Neural cell (in vitro differentiated cells): ENCODE measurements around the gene EPS8L2. TPM values are rescaled to one million over a fixed set of nuclear protein-coding genes. Genes with fewer than 3 reads are reported as not detected.

Experiments used
- H2AFZ ChIP-seq: fragments of 200-600, 300-800 bp; sonication (generic), shearing (Covaris generic); 2 replicates; pipeline ENCODE4 v1.6.0; 2014; ENCODE audit warnings: low read depth, mild to moderate bottlenecking, antibody characterized with exemption, low read length, moderate library complexity
- H3F3A ChIP-seq: fragments of 200-600 bp; shearing (Covaris generic); 2 replicates; pipeline ENCODE4 v1.6.1; 2016; ENCODE audit warnings: mild to moderate bottlenecking, moderate library complexity, mixed read lengths, antibody characterized with exemption, low read length; ENCODE audit not compliant: insufficient read depth, poor library complexity, severe bottlenecking
- H3K27ac ChIP-seq: fragments of 200-600, 300-800 bp; sonication (generic), shearing (Covaris generic); 2 replicates; pipeline ENCODE4 v1.5.1; 2014; ENCODE audit warnings: mild to moderate bottlenecking, low read length, moderate library complexity
- H3K27me3 ChIP-seq: fragments of 300-800, 200-600 bp; sonication (generic), shearing (Covaris generic); 2 replicates; pipeline ENCODE4 v1.6.0; 2014; ENCODE audit warnings: mild to moderate bottlenecking, low read depth, low read length, moderate library complexity; ENCODE audit not compliant: insufficient read depth
- H3K36me3 ChIP-seq: fragments of 300-800, 200-600 bp; sonication (generic), shearing (Covaris generic); 2 replicates; pipeline ENCODE4 v1.5.1; 2014; ENCODE audit warnings: mild to moderate bottlenecking, antibody characterized with exemption, low read length, moderate library complexity; ENCODE audit not compliant: insufficient read depth
- H3K4me2 ChIP-seq: fragments of 300-800, 200-600 bp; sonication (generic), shearing (Covaris generic); 2 replicates; pipeline ENCODE4 v1.6.0; 2014; ENCODE audit warnings: mild to moderate bottlenecking, low read length
- H3K4me3 ChIP-seq: fragments of 300-800, 200-600 bp; sonication (generic), shearing (Covaris generic); 2 replicates; pipeline ENCODE4 v1.5.1; 2014; ENCODE audit warnings: mild to moderate bottlenecking, low read length, moderate library complexity
- H3K79me2 ChIP-seq: fragments of 200-600 bp; shearing (Covaris generic); replicated peaks from 2 replicates; pipeline ENCODE4 v1.6.0; 2014; ENCODE audit warnings: mild to moderate bottlenecking, low read length, moderate library complexity; ENCODE audit not compliant: insufficient read depth
- H3K9ac ChIP-seq: fragments of 300-800, 200-600 bp; sonication (generic), shearing (Covaris generic); 2 replicates; pipeline ENCODE4 v1.6.1; 2016; ENCODE audit warnings: mild to moderate bottlenecking, low read length, mixed read lengths
- H3K9me2 ChIP-seq: fragments of 200-600 bp; shearing (Covaris generic); 2 replicates; pipeline ENCODE4 v1.6.1; 2016; ENCODE audit warnings: mild to moderate bottlenecking, low read length, mixed read lengths; ENCODE audit not compliant: insufficient read depth
- H3K9me3 ChIP-seq: fragments of 200-600, 300-800 bp; sonication (generic), shearing (Covaris generic); 2 replicates; pipeline ENCODE4 v1.6.1; 2016; ENCODE audit warnings: mild to moderate bottlenecking, mixed run types, low read length, moderate library complexity, mixed read lengths
- H4K20me1 ChIP-seq: fragments of 200-600 bp; shearing (Covaris generic); 2 replicates; pipeline ENCODE4 v1.6.1; 2016; ENCODE audit warnings: mild to moderate bottlenecking, mixed run types; ENCODE audit not compliant: insufficient read depth
- EP300 ChIP-seq: fragments of 450-650 bp; conservative IDR thresholded peaks from 2 replicates; pipeline ENCODE4 v1.6.1; 2014; ENCODE audit warnings: antibody characterized with exemption, mild to moderate bottlenecking, moderate library complexity; ENCODE audit not compliant: poor library complexity, severe bottlenecking
- EZH2 ChIP-seq: fragments of 200-600, 300-800 bp; shearing (Covaris generic), sonication (generic); IDR thresholded peaks from 2 replicates; pipeline ENCODE4 v1.6.1; 2014; ENCODE audit warnings: antibody characterized with exemption, low read length, borderline replicate concordance, mild to moderate bottlenecking; ENCODE audit not compliant: insufficient read depth, poor library complexity, severe bottlenecking
- MXI1 ChIP-seq: fragments of 450-650 bp; conservative IDR thresholded peaks from 2 replicates; pipeline ENCODE4 v1.6.1; 2014; ENCODE audit warnings: antibody characterized with exemption, mild to moderate bottlenecking; ENCODE audit not compliant: poor library complexity, severe bottlenecking
- POLR2AphosphoS5 ChIP-seq: IDR thresholded peaks from 2 replicates; pipeline ENCODE4 v1.6.1; 2012
- RAD21 ChIP-seq: fragments of 450-650 bp; conservative IDR thresholded peaks from 2 replicates; pipeline ENCODE4 v1.6.1; 2014; ENCODE audit warnings: antibody characterized with exemption, mild to moderate bottlenecking, moderate library complexity
- SMC3 ChIP-seq: fragments of 450-650 bp; conservative IDR thresholded peaks from 2 replicates; pipeline ENCODE4 v1.6.1; 2014; ENCODE audit warnings: antibody characterized with exemption, mild to moderate bottlenecking, moderate library complexity; ENCODE audit not compliant: poor library complexity
- TAF1 ChIP-seq: IDR thresholded peaks from 2 replicates; pipeline ENCODE4 v1.6.1; 2012; ENCODE audit warnings: low read depth
- polyA plus RNA-seq: library from polyadenylated mRNA; depleted of rRNA; stranded (reverse); fragments of >200 nt; gene quantifications from 2 replicates; pipeline ENCODE4 v1.2.3, GENCODE V29; 2014
- TF ChIP-seq, protein P1 (sequence below): IDR thresholded peaks from 2 replicates; pipeline ENCODE4 v1.6.1; 2012; ENCODE audit warnings: borderline replicate concordance
- TF ChIP-seq, protein P2 (sequence below): fragments of 450-650 bp; IDR thresholded peaks from 2 replicates; pipeline ENCODE4 v1.5.1; 2014; ENCODE audit warnings: antibody characterized with exemption, mild to moderate bottlenecking, moderate library complexity; ENCODE audit not compliant: poor library complexity, severe bottlenecking

Gene EPS8L2
- polyA plus RNA-seq, 1 donor from 2014 or later: 7.5 TPM

DNA sequence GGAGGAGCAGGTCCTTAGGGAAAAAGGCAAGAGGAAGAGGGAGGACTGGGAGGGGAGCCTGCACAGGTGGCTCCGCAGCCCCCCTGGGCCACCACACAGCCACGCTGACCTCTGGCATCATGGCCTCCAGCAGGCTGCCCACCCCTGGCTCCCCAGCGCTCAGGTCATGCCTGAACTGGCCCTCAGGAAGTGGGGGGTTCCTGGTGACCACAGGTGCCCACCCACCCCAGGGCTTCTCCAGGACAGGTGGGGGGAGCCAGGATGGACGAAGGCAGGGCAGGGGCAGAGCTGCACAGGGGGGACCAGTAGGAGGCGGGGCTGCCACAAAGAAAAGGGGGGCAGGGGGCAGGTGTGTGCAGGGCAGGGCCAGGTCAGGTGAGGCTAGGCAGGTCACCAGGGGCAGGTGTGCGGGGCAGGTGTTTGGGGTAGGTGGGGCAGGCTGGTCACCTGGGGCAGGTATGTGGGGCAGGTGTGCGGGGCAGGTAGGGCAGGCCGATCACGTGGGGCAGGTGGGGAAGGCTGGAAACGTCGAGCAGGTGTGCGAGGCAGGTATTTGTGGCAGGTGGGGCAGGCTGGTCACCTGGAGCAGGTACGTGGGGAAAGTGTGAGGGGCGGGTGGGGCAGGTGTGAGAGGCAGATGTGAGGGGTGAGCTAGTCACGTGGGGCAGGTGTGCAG is 12.0 kb upstream of the EPS8L2 start:
- peak overlapping the region; percentile 96 for H3K9ac ChIP-seq
- no peaks in the 10 kb centered on the region for H3K9me3 ChIP-seq
- H3K27me3 ChIP-seq: no peaks in the 10 kb centered on the region
- H3F3A ChIP-seq: no peaks in the 10 kb centered on the region
- no peaks in the 10 kb centered on the region for H4K20me1 ChIP-seq
- peaks cover 23% of the 10 kb centered on the region for H3K79me2 ChIP-seq
- H3K36me3 ChIP-seq: no peaks in the 10 kb centered on the region
- TF ChIP-seq SMC3 (no peak), TAF1 (no peak), EZH2 (no peak), MXI1 (no peak), RAD21 (no peak), EP300 (no peak), POLR2AphosphoS5 (no peak)
- TF ChIP-seq, protein P1, sequence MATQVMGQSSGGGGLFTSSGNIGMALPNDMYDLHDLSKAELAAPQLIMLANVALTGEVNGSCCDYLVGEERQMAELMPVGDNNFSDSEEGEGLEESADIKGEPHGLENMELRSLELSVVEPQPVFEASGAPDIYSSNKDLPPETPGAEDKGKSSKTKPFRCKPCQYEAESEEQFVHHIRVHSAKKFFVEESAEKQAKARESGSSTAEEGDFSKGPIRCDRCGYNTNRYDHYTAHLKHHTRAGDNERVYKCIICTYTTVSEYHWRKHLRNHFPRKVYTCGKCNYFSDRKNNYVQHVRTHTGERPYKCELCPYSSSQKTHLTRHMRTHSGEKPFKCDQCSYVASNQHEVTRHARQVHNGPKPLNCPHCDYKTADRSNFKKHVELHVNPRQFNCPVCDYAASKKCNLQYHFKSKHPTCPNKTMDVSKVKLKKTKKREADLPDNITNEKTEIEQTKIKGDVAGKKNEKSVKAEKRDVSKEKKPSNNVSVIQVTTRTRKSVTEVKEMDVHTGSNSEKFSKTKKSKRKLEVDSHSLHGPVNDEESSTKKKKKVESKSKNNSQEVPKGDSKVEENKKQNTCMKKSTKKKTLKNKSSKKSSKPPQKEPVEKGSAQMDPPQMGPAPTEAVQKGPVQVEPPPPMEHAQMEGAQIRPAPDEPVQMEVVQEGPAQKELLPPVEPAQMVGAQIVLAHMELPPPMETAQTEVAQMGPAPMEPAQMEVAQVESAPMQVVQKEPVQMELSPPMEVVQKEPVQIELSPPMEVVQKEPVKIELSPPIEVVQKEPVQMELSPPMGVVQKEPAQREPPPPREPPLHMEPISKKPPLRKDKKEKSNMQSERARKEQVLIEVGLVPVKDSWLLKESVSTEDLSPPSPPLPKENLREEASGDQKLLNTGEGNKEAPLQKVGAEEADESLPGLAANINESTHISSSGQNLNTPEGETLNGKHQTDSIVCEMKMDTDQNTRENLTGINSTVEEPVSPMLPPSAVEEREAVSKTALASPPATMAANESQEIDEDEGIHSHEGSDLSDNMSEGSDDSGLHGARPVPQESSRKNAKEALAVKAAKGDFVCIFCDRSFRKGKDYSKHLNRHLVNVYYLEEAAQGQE: no peak
- TF ChIP-seq, protein P2, sequence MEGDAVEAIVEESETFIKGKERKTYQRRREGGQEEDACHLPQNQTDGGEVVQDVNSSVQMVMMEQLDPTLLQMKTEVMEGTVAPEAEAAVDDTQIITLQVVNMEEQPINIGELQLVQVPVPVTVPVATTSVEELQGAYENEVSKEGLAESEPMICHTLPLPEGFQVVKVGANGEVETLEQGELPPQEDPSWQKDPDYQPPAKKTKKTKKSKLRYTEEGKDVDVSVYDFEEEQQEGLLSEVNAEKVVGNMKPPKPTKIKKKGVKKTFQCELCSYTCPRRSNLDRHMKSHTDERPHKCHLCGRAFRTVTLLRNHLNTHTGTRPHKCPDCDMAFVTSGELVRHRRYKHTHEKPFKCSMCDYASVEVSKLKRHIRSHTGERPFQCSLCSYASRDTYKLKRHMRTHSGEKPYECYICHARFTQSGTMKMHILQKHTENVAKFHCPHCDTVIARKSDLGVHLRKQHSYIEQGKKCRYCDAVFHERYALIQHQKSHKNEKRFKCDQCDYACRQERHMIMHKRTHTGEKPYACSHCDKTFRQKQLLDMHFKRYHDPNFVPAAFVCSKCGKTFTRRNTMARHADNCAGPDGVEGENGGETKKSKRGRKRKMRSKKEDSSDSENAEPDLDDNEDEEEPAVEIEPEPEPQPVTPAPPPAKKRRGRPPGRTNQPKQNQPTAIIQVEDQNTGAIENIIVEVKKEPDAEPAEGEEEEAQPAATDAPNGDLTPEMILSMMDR: no peak
- H3K4me3 ChIP-seq: peak overlapping the region; percentile 85
- no peak overlapping the region for H2AFZ ChIP-seq
- H3K4me2 ChIP-seq: peak overlapping the region; percentile 48
- H3K27ac ChIP-seq: no peak overlapping the region
- no peaks in the 10 kb centered on the region for H3K9me2 ChIP-seq

DNA sequence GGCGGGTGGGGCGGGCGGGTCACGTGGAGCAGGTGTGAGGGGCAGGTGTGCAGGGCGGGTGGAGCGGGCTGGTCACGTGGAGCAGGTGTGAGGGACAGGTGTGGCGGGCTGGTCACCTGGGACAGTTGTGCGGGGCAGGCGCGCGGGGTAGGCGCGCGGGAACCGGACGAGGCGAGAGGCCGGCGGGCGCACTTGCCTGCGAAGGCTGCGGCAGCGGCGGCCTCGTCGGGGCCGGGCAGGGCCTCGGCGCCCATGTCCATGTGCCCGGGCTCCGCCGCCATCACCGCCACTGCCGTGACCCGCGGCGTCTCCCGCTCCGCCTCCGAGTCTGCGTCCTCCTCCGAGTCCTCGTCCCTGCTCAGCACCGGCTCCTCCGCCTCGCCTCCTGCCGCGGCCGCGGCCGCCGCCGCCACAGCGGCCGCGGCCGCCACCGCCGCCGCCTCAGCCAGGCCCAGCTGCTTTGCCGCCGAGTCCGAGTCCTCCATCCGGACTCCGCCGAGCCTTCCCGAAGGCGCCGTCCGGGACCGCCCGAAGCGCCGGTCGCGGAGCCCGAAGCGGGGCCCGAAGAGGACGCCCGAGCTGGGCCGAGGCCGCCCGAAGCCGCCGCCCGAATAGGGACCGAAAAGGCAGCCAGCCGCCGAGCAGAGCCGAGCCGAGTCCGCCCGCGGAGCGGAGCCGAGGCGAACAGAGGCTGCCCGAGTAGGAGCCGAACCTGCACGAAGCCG is 11.3 kb upstream of the EPS8L2 start, which contains the start of gene DEAF1:
Gene DEAF1 (minus strand): TSS at position 660 of the 725 bp plus-strand sequence. CDS start 175 bp downstream, at position 485.
- Histone ChIP-seq H3F3A (no peaks in the 10 kb centered on the region), H3K27ac (peak within 1 kb of the TSS; percentile 98), H3K4me3 (peak within 1 kb of the TSS; percentile 85), H2AFZ (peak within 1 kb of the TSS; percentile 65), H3K4me2 (peak within 1 kb of the TSS; percentile 73), H3K9me2 (no peaks in the 10 kb centered on the region), H3K9ac (peak within 1 kb of the TSS; percentile 96), H3K36me3 (no peaks in the 10 kb centered on the region), H4K20me1 (no peaks in the 10 kb centered on the region), H3K9me3 (no peaks in the 10 kb centered on the region), H3K79me2 (peaks cover 23% of the 10 kb centered on the region), H3K27me3 (no peaks in the 10 kb centered on the region)
- peak; percentile 28 for TF ChIP-seq SMC3
- peak; percentile 31 for TF ChIP-seq EP300
- peak; percentile 56 for TF ChIP-seq MXI1
- no peak for TF ChIP-seq EZH2
- TF ChIP-seq, protein P1: no peak
- peak; percentile 13 for TF ChIP-seq RAD21
- TF ChIP-seq TAF1: no peak
- TF ChIP-seq, protein P2: no peak
- TF ChIP-seq POLR2AphosphoS5: peak; percentile 71
